RCC 7860 (cell line): ENCODE measurements around the gene KIF16B.
"Not testable (repeated sequence)": the region's sequence is repeated elsewhere in the genome, so short reads cannot be mapped to it uniquely, and the experiment has no call there.

Experiments used
- DNase-seq: peaks from one replicate; pipeline ENCODE4 v3.0.0-alpha.2; 2015; ENCODE audit warnings: low spot score
- FAIRE-seq: peaks from 2 replicates; lab custom pipeline; 2012; peaks lifted over from hg19 to GRCh38; lab: Jason Lieb, UNC

KIF16B gene

DNA sequence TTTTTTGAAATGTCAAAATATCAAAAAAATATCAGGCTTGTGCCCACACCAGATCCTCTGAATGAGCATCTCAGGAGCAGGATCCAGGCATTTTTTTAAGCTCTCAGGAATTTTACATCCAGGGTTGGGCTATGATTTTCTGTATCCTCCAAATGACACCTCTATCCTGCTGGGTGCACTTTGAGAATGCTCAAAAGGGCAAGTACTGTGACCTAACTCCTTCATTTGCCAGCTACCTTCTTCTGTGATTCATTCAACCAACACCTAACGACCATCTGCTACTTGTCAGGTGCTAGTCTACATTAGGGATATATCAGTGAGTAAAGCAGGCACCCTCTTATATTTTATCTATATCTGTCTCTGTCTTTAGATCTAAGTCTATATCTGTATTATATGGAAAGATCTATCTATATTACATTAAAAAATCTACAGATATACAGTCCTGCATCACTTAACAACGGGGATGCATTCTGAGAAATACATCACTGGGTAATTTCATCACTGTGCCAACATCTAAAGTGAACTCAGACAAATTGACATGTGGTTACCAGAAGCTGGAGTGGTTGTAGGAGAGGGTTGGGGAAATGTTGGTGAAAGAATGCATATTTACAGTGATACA is 131.6 kb downstream of the KIF16B start:
- FAIRE-seq = no peak
- DNase-seq = no peak

DNA sequence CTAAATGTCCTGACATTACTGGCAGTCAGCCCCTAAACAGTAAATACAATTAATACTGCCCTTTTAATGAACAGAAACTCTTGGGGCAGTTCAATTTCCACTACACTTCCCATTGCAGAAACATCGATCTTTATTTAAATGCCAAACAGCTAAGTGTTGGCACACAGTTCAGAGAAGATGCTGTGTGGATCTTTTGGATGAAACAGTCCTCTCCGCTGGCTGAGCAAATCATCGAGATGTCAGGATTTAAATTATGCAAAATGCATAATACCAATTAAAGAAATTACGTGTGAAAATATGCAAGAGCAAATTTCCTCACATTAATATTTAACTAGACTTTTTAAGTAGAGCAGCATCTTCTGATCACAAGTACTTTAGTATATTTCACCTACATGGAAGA is 132.6 kb downstream of the KIF16B start:
- FAIRE-seq (no peak), DNase-seq (no peak)

- not testable (repeated sequence) for FAIRE-seq, DNase-seq
These were observed 133.7 kb downstream of the KIF16B start for GRCh38 chr20:16439540-16439939.

GRCh38 chr20:16438100-16438499 is 135.1 kb downstream of the KIF16B start:
- DNase-seq = no peak
- FAIRE-seq = no peak

DNA sequence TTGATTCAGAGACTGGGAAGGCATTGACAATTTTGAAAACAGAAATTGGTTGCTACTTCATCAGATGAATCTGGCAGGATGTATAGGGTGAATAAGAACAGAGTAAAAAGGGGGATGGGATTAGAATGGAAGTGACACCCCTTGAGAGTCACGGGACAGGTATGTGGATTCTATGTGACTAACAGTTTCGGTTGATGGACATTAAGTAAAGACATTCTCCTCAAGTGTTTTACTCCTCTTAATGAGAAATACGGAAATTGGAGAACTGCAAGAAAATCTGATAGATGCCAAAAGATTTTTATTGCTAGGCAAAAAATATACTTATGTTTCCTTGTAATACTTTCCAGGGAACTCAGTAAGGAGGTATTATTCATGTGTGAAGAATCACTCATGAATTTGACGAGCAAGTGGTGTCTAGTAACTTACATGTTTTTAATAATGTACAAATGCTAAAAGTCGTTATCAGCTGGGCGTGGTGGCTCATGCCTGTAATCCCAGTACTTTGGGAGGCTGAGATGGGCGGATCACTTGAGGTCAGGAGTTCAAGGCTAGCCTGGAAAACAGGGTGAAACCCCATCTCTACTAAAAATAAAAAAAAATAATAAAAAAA is 135.8 kb downstream of the KIF16B start:
- FAIRE-seq (no peak), DNase-seq (no peak)

GRCh38 chr20:16434062-16434664 is 139.1 kb downstream of the KIF16B start:
- FAIRE-seq = no peak
- DNase-seq = peak; percentile 6

DNA sequence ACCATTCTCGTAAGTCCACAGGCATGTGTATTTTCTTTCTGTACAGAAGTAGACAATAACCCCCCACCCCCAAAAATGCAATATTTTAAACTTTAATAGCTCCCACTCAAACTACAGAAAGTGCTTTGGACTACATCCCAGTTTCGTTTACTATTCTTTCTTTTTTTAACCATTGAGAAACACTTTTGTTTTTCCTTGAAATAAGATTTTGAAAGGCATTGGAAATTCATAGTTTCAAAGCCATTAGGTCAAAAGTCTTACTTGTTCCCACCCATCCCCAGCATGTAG is 140.0 kb downstream of the KIF16B start:
- DNase-seq = no peak
- no peak for FAIRE-seq

DNA sequence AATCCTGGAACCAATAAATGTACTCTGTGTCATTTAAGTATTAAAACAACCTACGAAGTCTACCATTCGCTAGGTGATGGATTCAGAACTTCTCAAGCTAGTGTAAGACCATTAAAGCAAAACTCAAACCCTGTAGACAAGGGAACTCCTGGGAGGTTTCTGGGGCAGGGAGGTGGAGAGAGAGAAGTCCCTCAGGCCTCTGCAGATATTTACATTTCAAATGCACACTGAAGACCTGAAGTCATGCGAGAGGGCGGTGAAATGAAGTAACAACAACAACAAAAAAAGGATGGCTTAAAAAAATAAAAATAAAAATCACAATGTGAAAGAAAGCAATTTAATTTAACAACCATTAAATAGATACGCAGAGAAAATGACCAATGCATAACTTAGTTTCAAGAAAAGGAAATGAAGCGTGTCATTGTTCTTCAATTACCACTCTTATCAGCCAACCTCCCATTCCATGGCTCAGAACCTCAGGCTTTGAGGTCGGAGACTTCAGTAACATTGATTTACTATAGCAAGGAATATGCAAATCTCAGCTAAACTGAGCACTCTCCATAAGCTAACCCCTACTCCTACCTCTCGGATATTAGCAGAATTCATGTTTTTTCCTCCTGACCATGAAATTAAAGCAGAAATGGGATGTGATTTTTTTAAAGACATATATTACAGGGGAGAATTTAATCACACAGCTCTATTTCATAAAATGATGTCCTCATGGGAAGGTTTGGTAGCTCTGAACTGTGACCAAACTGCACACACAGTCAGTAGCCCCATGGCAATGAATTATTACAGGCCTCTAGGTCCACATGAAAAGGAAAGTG is 140.6 kb downstream of the KIF16B start:
- DNase-seq (no peak), FAIRE-seq (no peak)

DNA sequence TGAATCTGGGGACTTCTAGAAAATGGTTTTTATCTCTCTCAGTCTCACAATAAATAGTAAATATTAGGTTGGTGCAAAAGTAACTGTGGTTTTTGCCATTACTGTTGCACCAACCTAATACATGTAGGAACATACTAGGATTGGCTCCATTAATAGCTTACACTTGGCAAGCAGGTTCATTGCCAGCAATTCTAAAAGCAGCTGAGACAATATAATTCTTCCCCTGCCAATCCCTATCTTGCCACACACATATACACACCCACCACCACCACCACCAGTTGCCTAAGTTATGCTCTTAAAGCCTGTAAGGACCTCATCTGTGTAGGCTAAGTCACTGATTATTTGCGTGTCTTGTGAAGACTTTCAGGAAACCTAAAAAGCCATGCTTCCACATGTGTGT is 145.1 kb downstream of the KIF16B start:
- no peak for FAIRE-seq
- no peak for DNase-seq

DNA sequence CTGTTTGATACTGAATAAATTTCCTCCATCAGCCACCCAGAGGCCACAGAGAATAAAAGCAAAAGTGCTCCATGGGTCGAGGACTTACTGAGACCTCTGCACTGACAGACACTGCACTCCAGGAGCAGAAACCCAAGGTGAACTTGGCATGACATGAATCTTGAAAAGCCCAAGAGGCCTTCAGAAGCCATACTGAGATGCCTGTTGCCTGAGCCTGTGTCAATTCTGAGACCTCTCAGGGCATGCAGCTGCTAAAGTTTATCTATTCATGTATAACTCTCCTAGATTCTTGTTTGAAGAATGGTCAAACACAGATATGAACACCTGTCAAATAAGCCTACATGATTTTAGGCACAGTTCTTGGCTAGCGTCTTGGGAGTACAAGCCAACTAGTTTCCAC is 145.7 kb downstream of the KIF16B start:
- DNase-seq (no peak), FAIRE-seq (no peak)

DNA sequence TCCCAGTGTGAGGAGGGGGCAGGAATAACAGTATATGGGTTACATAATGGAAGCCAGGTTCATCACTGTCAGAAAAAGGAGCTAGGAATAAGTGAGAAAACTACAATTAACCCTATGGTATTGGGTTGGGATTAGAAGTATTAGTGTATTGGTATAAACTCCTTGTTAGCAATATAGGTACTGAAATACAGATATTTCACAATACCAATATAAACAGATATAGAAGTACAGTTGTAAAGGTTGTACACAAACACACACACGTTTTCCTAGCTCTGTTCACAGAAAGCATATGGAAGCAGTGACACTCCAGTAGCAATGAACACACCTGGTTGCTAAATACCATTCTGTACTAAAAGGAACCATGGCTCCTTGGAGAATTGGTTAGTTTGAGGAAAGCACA is 148.5 kb downstream of the KIF16B start:
- DNase-seq = no peak
- FAIRE-seq = no peak

GRCh38 chr20:16423311-16424212 is 149.7 kb downstream of the KIF16B start:
- FAIRE-seq (no peak), DNase-seq (peak; percentile 55)

GRCh38 chr20:16419138-16419715 is 154.0 kb downstream of the KIF16B start:
- no peak for DNase-seq

DNA sequence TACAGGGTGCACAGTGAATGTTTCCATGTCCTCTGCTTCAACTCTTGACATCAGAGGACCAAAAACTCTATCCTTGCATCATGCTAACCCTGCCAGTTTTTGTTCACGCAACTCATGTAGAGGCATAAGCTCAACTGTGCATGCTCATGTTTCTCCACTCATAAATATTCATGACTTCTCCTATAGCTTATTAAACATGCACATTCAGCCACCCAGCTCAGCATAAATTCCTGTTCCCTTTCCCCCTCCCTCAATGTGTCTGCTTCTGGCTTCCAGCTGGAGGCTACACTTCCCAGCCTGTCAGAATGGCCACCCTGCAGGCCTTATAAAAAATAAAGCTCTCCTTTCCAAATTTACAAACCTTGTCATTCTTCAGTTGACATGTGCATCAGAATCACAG is 154.6 kb downstream of the KIF16B start:
- DNase-seq (no peak), FAIRE-seq (no peak)

More at GRCh38 chr20:16419138-16419715, 154.0 kb downstream of the KIF16B start:
- FAIRE-seq = no peak

DNA sequence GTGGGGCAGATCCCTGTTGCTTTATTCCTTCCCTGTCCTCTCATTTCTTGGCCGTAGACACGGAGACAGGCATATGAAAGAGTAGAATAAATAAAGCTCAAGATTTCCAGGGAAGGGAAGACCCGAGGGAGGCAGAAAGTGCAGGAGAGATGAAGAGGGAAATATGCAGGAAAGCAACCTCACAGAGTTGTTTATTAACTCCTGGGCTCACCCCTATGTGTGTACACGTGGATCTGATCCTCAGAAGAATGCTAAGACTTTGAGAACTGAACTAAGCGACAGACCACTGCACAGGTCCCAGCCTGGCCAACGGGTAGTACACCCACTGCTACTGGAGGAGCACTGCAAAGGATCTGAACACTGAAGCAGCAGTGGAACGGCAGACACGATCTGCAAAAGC is 156.2 kb downstream of the KIF16B start:
- DNase-seq = no peak
- FAIRE-seq = no peak

GRCh38 chr20:16415071-16416053 is 157.9 kb downstream of the KIF16B start:
- no peak for DNase-seq

DNA sequence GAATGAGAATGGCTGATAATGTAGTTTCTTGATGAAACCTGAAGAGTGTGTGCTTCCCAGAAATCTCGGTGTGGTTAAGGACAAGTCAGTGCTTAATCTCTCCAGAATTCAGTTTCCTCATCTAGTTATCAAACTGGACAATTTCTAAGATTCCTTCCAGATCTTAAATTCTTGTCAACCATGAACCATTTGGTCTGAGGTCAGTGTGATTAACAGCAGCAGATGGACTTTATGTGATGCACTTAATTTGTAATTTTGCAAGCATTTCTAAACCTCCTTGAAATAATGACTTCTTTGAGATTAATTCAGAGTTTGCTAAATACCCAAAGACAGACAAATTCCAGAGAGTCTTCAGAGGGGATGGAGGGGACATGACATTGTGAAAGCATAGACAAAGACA is 160.3 kb downstream of the KIF16B start:
- no peak for DNase-seq
- FAIRE-seq = no peak

More at GRCh38 chr20:16415071-16416053, 157.9 kb downstream of the KIF16B start:
- no peak for FAIRE-seq

DNA sequence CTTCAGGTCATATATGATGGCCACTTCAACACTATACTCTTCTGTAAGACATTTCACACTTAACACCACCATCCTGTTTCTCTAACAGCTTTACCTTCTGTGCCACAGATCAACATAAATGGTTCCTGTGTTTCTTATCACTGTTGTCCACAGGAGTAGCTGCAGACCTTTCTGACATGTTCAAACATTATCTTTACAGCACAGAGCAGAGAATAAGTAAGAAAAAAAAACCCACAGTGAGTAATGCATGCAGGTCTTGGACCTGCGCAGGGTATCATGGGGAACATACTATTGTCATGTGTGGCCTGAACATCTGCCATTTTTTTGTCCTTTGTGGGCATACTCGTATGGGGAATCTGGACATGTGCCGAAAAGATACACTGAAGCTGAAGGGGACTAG is 161.9 kb downstream of the KIF16B start:
- FAIRE-seq = no peak
- DNase-seq = no peak

DNA sequence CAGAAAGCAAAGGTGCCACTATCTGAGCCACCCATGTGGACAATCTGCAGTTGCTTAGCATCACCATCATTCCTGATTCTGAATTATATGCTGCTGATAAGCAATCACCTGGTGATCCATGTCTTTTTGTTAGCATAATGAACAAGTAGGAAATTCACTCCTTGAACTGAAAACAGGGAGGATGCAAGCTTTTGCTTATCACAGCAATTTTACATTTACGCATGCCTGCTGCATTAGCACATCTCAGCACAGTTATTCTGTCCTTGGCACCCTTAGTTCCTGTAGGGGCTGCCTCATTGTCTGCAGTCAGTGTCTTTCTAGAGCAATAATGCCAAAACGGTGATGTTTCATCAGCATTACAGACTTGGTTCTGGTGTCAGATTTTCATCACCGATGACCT is 162.6 kb downstream of the KIF16B start:
- FAIRE-seq = no peak
- DNase-seq = no peak
